Keratinocyte (primary cell): Measurements from ENCODE around the gene GSTM2.

Source experiments
- CTCF ChIP-seq, 3 experiments: IDR thresholded peaks in 1 of 3; conservative IDR thresholded peaks in 1 of 3; optimal IDR thresholded peaks in 1 of 3; 2 replicates in 2 of 3; 3 replicates in 1 of 3; pipeline versions ENCODE3 to v1.5.1; 2011; ENCODE audit warnings: low read length in 3 of 3, mild to moderate bottlenecking in 3 of 3, moderate library complexity in 2 of 3, control low read depth in 1 of 3, inconsistent platforms in 1 of 3; ENCODE audit not compliant: insufficient read depth in 2 of 3; ENCODE audit errors: extremely low read depth in 1 of 3
- EZH2 ChIP-seq: IDR thresholded peaks from one replicate; pipeline ENCODE4 v1.6.1; 2012; ENCODE audit warnings: inconsistent platforms, mild to moderate bottlenecking, low read length, moderate library complexity

DNA sequence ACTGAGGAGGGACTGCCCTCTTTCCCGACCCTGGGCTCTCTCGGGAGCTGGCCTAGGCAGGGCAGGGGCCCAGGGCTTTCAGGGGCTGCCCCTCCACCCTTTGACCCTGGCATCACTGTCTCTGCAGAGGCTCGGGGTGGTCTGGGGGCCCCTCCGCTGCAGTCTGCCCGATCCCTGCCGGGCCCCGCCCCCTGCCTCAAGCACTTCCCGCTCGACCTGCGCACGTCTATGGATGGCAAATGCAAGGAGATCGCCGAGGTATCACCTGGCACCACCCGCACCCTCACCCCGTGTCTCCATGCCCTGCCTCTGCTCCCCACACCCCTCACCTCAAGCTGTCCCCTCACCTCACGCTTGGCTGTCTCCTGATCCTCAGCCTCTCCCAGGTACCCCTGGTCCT is 42.7 kb upstream of the GSTM2 start:
- TF ChIP-seq CTCF (optimal IDR thresholded peaks at IDR 0.05 in 1 of 3, IDR thresholded peaks at IDR 0.05 in 1 of 3, conservative IDR thresholded peaks at IDR 0.05 in 1 of 3; ENCODE audit: extremely low read depth in 1 of 3, insufficient read depth in 2 of 3, low read length in 3 of 3) = no peak
- no peak for TF ChIP-seq EZH2
